ENCODE results near the gene HORMAD2.

Gene HORMAD2

DNA sequence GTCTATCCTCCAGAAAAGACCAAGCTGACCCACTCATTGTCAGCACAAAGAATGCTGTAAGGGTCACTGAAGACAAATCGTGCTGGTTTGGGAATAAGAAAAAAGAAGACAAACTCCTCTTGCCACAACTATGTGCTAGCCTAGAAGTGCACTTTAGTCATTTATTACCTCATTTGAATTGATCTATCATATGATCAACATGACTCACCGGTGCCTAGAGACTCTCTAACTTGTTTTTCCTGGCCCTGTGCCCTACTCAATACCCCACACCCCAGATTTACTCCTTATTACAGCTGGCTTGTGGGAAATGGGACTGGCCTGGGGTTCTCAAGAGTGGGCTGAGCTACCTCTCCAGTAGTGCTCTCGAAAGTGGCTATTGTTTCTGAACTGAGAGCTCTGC lies 35.9 kb upstream of the HORMAD2 start (continued):
- TF ChIP-seq ZNF792 (tag by site-specific recombination; IDR thresholded peaks at IDR 0.05) (no peak), SCRT2 (tag by site-specific recombination; IDR thresholded peaks at IDR 0.05) (no peak), YY1 (tag by site-specific recombination; IDR thresholded peaks at IDR 0.05) (no peak), SP7 (tag by site-specific recombination; IDR thresholded peaks at IDR 0.05) (peak; percentile 79), GLIS1 (tag by site-specific recombination; IDR thresholded peaks at IDR 0.05) (0 out of 2 replicates have a peak, but pooled peaks have one; percentile 10), ZNF488 (tag by site-specific recombination; IDR thresholded peaks at IDR 0.05) (no peak), HOXD13 (CRISPR knock-in tag; IDR thresholded peaks at IDR 0.05; ENCODE audit: borderline replicate concordance) (no peak), ZNF529 (tag by site-specific recombination; IDR thresholded peaks at IDR 0.05; ENCODE audit: insufficient replicate concordance) (no peak), KLF10 (tag by site-specific recombination; IDR thresholded peaks at IDR 0.05) (peak; percentile 88), ZNF174 (tag by site-specific recombination; IDR thresholded peaks at IDR 0.05) (no peak), TRIM28 (IDR thresholded peaks at IDR 0.05; ENCODE audit: borderline replicate concordance, low read length) (peak; percentile 86), ZNF704 (tag by site-specific recombination; IDR thresholded peaks at IDR 0.05) (no peak), GLIS2 (tag by site-specific recombination; IDR thresholded peaks at IDR 0.05) (0 out of 2 replicates have a peak, but pooled peaks have one; percentile 39), ZNF548 (tag by site-specific recombination; IDR thresholded peaks at IDR 0.05) (no peak), ZNF366 (tag by site-specific recombination; conservative IDR thresholded peaks at IDR 0.05) (peak; percentile 94), ZSCAN23 (tag by site-specific recombination; IDR thresholded peaks at IDR 0.05) (0 out of 2 replicates have a peak, but pooled peaks have one; percentile 65), ZNF837 (tag by site-specific recombination; IDR thresholded peaks at IDR 0.05) (no peak), SETDB1 (IDR thresholded peaks at IDR 0.05; ENCODE audit: insufficient read length, low read length) (no peak), ZNF449 (tag by site-specific recombination; IDR thresholded peaks at IDR 0.05) (no peak; the same call in 1 of the 2 replicates), ZNF629 (tag by site-specific recombination; IDR thresholded peaks at IDR 0.05) (peak; percentile 93), ZNF37A (tag by site-specific recombination; IDR thresholded peaks at IDR 0.05) (no peak), ZNF585B (tag by site-specific recombination; IDR thresholded peaks at IDR 0.05) (no peak)
- TF ChIP-seq, protein P1, sequence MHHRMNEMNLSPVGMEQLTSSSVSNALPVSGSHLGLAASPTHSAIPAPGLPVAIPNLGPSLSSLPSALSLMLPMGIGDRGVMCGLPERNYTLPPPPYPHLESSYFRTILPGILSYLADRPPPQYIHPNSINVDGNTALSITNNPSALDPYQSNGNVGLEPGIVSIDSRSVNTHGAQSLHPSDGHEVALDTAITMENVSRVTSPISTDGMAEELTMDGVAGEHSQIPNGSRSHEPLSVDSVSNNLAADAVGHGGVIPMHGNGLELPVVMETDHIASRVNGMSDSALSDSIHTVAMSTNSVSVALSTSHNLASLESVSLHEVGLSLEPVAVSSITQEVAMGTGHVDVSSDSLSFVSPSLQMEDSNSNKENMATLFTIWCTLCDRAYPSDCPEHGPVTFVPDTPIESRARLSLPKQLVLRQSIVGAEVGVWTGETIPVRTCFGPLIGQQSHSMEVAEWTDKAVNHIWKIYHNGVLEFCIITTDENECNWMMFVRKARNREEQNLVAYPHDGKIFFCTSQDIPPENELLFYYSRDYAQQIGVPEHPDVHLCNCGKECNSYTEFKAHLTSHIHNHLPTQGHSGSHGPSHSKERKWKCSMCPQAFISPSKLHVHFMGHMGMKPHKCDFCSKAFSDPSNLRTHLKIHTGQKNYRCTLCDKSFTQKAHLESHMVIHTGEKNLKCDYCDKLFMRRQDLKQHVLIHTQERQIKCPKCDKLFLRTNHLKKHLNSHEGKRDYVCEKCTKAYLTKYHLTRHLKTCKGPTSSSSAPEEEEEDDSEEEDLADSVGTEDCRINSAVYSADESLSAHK (tag by site-specific recombination; IDR thresholded peaks at IDR 0.05): 0 out of 2 replicates have a peak, but pooled peaks have one; percentile 31
- TF ChIP-seq, protein P2, sequence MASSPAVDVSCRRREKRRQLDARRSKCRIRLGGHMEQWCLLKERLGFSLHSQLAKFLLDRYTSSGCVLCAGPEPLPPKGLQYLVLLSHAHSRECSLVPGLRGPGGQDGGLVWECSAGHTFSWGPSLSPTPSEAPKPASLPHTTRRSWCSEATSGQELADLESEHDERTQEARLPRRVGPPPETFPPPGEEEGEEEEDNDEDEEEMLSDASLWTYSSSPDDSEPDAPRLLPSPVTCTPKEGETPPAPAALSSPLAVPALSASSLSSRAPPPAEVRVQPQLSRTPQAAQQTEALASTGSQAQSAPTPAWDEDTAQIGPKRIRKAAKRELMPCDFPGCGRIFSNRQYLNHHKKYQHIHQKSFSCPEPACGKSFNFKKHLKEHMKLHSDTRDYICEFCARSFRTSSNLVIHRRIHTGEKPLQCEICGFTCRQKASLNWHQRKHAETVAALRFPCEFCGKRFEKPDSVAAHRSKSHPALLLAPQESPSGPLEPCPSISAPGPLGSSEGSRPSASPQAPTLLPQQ (tag by site-specific recombination; IDR thresholded peaks at IDR 0.05): 0 out of 2 replicates have a peak, but pooled peaks have one; percentile 75
- TF ChIP-seq, protein P3, sequence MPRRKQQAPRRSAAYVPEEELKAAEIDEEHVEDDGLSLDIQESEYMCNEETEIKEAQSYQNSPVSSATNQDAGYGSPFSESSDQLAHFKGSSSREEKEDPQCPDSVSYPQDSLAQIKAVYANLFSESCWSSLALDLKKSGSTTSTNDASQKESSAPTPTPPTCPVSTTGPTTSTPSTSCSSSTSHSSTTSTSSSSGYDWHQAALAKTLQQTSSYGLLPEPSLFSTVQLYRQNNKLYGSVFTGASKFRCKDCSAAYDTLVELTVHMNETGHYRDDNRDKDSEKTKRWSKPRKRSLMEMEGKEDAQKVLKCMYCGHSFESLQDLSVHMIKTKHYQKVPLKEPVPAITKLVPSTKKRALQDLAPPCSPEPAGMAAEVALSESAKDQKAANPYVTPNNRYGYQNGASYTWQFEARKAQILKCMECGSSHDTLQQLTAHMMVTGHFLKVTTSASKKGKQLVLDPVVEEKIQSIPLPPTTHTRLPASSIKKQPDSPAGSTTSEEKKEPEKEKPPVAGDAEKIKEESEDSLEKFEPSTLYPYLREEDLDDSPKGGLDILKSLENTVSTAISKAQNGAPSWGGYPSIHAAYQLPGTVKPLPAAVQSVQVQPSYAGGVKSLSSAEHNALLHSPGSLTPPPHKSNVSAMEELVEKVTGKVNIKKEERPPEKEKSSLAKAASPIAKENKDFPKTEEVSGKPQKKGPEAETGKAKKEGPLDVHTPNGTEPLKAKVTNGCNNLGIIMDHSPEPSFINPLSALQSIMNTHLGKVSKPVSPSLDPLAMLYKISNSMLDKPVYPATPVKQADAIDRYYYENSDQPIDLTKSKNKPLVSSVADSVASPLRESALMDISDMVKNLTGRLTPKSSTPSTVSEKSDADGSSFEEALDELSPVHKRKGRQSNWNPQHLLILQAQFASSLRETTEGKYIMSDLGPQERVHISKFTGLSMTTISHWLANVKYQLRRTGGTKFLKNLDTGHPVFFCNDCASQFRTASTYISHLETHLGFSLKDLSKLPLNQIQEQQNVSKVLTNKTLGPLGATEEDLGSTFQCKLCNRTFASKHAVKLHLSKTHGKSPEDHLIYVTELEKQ (tag by site-specific recombination; IDR thresholded peaks at IDR 0.05; ENCODE audit: borderline replicate concordance): peak; percentile 78; the same call in 1 of the 2 replicates
- TF ChIP-seq, protein P4, sequence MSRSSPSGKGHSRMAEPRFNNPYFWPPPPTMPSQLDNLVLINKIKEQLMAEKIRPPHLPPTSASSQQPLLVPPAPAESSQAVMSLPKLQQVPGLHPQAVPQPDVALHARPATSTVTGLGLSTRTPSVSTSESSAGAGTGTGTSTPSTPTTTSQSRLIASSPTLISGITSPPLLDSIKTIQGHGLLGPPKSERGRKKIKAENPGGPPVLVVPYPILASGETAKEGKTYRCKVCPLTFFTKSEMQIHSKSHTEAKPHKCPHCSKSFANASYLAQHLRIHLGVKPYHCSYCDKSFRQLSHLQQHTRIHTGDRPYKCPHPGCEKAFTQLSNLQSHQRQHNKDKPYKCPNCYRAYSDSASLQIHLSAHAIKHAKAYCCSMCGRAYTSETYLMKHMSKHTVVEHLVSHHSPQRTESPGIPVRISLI (tag by site-specific recombination; IDR thresholded peaks at IDR 0.05): peak; percentile 68; the same call in 1 of the 2 replicates
- TF ChIP-seq, protein P5, sequence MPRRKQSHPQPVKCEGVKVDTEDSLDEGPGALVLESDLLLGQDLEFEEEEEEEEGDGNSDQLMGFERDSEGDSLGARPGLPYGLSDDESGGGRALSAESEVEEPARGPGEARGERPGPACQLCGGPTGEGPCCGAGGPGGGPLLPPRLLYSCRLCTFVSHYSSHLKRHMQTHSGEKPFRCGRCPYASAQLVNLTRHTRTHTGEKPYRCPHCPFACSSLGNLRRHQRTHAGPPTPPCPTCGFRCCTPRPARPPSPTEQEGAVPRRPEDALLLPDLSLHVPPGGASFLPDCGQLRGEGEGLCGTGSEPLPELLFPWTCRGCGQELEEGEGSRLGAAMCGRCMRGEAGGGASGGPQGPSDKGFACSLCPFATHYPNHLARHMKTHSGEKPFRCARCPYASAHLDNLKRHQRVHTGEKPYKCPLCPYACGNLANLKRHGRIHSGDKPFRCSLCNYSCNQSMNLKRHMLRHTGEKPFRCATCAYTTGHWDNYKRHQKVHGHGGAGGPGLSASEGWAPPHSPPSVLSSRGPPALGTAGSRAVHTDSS (tag by site-specific recombination; IDR thresholded peaks at IDR 0.05): no peak
